HepG2 (cell line): ENCODE results near the gene FZD4. TPM values are rescaled to one million over a fixed set of nuclear protein-coding genes. Genes with fewer than 3 reads are reported as not detected.

Experiments used
- AFF4 ChIP-seq: sonication (generic); formaldehyde crosslinking; IDR thresholded peaks from 2 replicates; pipeline ENCODE4 v1.4.0; 2020; ENCODE audit warnings: missing genetic modification reagents
- ASH2L ChIP-seq: fragments of 300-600, 200-600 bp; sonication (generic); IDR thresholded peaks from 2 replicates; pipeline ENCODE4 v1.7.0; 2017; ENCODE audit warnings: low read depth, mild to moderate bottlenecking, moderate library complexity, mixed read lengths, low read length; ENCODE audit not compliant: insufficient read length
- ERF ChIP-seq: IDR thresholded peaks from 2 replicates; pipeline ENCODE4 v1.6.1; 2018; ENCODE audit warnings: missing biosample characterization, missing genetic modification reagents
- GABPA ChIP-seq, 2 experiments: IDR thresholded peaks; 2 replicates each; pipeline ENCODE4 v1.6.1; 2011 to 2016; ENCODE audit warnings: low read depth in 2 of 2, low read length in 1 of 2, missing biosample characterization in 1 of 2, missing genetic modification characterization in 1 of 2
- KDM3A ChIP-seq: IDR thresholded peaks from 2 replicates; pipeline ENCODE4 v1.6.1; 2018; ENCODE audit warnings: low read depth, missing compliant biosample characterization
- PRDM10 ChIP-seq: sonication (generic); formaldehyde crosslinking; IDR thresholded peaks from 2 replicates; pipeline ENCODE4 v1.4.0; 2020; ENCODE audit warnings: low read depth, missing genetic modification reagents
- SKI ChIP-seq: fragments of 450-650 bp; IDR thresholded peaks from one replicate; pipeline ENCODE4 v1.6.1; 2018; ENCODE audit warnings: mild to moderate bottlenecking; ENCODE audit not compliant: partially characterized antibody
- SP140L ChIP-seq: sonication (generic); formaldehyde crosslinking; IDR thresholded peaks from 2 replicates; pipeline ENCODE4 v1.4.0; 2020; ENCODE audit warnings: missing genetic modification reagents, borderline replicate concordance
- TAF1 ChIP-seq: sonication (generic); formaldehyde crosslinking; IDR thresholded peaks from 2 replicates; pipeline ENCODE4 v1.4.0; 2020; ENCODE audit warnings: missing genetic modification reagents
- TARDBP ChIP-seq: sonication (generic); formaldehyde crosslinking; IDR thresholded peaks from 2 replicates; pipeline ENCODE4 v1.8.0; 2022; ENCODE audit warnings: mild to moderate bottlenecking, missing genetic modification reagents
- TBX2 ChIP-seq: sonication (generic); formaldehyde crosslinking; IDR thresholded peaks from 2 replicates; pipeline ENCODE4 v1.5.0; 2020; ENCODE audit warnings: missing genetic modification reagents, mild to moderate bottlenecking, borderline replicate concordance
- UBTF ChIP-seq: sonication (generic); formaldehyde crosslinking; IDR thresholded peaks from 2 replicates; pipeline ENCODE4 v1.4.0; 2020; ENCODE audit warnings: mild to moderate bottlenecking, missing genetic modification reagents
- ZNF543 ChIP-seq: sonication (generic); formaldehyde crosslinking; IDR thresholded peaks from 2 replicates; pipeline ENCODE4 v1.4.0; 2020; ENCODE audit warnings: mild to moderate bottlenecking, missing genetic modification reagents
- polyA plus RNA-seq, 8 experiments: library from polyadenylated mRNA; depleted of rRNA in 3 of 8; stranded (reverse) in 7 of 8; unstranded in 1 of 8; fragments of >200 nt; fragmentation: Illumina TruSeq in 4 of 8; extraction: Trizol in 4 of 8; gene quantifications; 2 replicates each; pipeline versions ENCODE4 v1.2.1 to v1.2.3, GENCODE V29; 2011 to 2016; ENCODE audit warnings: low read depth in 4 of 8, missing spikeins in 1 of 8, mixed read lengths in 1 of 8; ENCODE audit not compliant: insufficient read depth in 1 of 8
- total RNA-seq, 5 experiments: library from RNA; depleted of rRNA; stranded (reverse); fragments of >200 nt; fragmentation: Illumina TruSeq; extraction: Trizol; gene quantifications; 2 replicates each; pipeline ENCODE4 v1.2.3, GENCODE V29; 2016; ENCODE audit warnings: low read depth in 1 of 5
- TF ChIP-seq, protein P1 (sequence below): sonication (generic); formaldehyde crosslinking; IDR thresholded peaks from 2 replicates; pipeline ENCODE4 v1.5.1; 2020; ENCODE audit warnings: missing genetic modification reagents, mild to moderate bottlenecking, borderline replicate concordance

The FZD4 gene
- total and polyA plus RNA-seq, 2 of the 13 experiments (the other 11 are each of a cell fraction or from before 2014, with no cell fraction given) = 46.5 to 70.4 TPM

DNA sequence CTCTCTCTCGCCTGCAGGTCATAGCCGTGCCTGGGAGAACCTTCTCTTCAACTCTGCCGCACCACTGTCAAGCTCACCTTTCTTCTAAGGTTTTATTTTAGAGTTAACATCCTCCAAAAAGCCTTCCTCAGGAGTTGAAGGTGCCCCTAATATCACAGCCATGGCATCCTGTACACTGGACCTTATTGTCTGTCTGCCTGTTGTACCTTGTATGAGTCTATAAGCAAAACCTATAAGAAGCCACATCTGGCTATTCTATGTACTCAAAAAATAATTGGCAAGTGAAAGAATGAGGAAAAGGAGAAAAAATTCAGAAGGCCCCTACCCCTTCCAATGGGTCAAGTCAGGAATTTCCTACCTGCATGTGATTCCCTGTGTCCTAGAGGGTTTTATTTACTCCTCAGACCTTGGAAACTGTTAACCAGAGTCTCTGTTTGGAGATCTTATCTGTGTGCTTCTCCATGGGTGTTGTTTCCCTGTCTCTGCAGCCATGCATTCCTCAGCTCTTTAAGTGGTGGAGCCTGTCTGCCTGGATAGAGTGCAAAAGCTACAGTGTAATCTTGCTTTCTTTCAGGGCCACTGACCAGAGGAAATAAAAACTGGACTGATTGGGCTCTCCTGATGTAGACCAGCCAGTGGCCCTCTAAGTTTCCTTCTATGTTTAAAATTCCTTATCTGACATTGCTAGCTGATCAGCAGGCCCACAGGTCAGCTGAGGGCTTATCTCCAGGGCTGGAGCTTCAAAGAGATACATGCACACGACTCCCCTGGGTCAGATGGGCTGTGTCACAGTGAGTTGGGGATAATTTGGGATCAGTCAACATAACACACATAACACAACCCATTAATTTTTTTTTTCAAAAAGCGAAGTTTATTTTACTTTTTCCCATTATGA lies 44.9 kb upstream of the FZD4 start (continued):
- peak; percentile 43; the same call in 1 of the 2 replicates for TF ChIP-seq ZNF543 (CRISPR knock-in tag)
- TF ChIP-seq SKI = peak; percentile 74
- TF ChIP-seq KDM3A (CRISPR knock-in tag) = peak; percentile 85; the same call in 1 of the 2 replicates
- peak; percentile 70; the same call in 1 of the 2 replicates for TF ChIP-seq AFF4 (CRISPR knock-in tag)
- TF ChIP-seq SP140L (CRISPR knock-in tag) = no peak
- TF ChIP-seq, protein P1, sequence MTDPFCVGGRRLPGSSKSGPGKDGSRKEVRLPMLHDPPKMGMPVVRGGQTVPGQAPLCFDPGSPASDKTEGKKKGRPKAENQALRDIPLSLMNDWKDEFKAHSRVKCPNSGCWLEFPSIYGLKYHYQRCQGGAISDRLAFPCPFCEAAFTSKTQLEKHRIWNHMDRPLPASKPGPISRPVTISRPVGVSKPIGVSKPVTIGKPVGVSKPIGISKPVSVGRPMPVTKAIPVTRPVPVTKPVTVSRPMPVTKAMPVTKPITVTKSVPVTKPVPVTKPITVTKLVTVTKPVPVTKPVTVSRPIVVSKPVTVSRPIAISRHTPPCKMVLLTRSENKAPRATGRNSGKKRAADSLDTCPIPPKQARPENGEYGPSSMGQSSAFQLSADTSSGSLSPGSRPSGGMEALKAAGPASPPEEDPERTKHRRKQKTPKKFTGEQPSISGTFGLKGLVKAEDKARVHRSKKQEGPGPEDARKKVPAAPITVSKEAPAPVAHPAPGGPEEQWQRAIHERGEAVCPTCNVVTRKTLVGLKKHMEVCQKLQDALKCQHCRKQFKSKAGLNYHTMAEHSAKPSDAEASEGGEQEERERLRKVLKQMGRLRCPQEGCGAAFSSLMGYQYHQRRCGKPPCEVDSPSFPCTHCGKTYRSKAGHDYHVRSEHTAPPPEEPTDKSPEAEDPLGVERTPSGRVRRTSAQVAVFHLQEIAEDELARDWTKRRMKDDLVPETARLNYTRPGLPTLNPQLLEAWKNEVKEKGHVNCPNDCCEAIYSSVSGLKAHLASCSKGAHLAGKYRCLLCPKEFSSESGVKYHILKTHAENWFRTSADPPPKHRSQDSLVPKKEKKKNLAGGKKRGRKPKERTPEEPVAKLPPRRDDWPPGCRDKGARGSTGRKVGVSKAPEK (CRISPR knock-in tag) = peak; percentile 76; the same call in 1 of the 2 replicates
- peak; percentile 77; the same call in 1 of the 2 replicates for TF ChIP-seq PRDM10
- TF ChIP-seq ERF = peak; percentile 82
- peak; percentile 31; the same call in 1 of the 2 replicates for TF ChIP-seq UBTF (CRISPR knock-in tag)
- TF ChIP-seq TAF1 (CRISPR knock-in tag) = peak; percentile 29; the same call in 1 of the 2 replicates
- peak; percentile 93 for TF ChIP-seq TBX2 (CRISPR knock-in tag)
- peak; percentile 66 for TF ChIP-seq ASH2L
- peak; percentile 61; the same call in 1 of the 2 replicates for TF ChIP-seq TARDBP (CRISPR knock-in tag)
- no peak for TF ChIP-seq GABPA (IDR thresholded peaks at IDR 0.05; ENCODE audit: low read depth, low read length)
- TF ChIP-seq GABPA (CRISPR knock-in tag; IDR thresholded peaks at IDR 0.05; ENCODE audit: low read depth) = peak; percentile 35; the same call in 1 of the 2 replicates
